Measurements from ENCODE around the gene CZIB.

DNA sequence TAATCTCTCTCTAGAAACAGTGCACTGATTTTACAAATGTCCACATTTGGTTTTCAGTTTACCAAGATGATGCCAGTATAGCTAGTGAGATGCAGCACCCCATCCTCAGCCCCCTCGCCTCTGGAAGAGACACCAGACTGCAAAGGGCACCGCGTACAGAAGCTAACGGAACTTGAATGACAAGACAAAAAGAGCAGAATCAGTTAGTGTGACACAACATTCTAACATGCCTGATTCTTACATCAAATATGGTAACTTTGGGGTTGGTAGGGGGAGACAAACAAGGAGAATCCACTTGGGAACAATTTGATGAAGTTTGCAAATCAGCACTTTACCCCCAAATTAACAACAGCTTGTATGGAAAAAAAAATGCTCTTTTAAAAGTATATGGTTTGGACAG is 21.9 kb upstream of the CZIB start:
- TF ChIP-seq, protein P1, sequence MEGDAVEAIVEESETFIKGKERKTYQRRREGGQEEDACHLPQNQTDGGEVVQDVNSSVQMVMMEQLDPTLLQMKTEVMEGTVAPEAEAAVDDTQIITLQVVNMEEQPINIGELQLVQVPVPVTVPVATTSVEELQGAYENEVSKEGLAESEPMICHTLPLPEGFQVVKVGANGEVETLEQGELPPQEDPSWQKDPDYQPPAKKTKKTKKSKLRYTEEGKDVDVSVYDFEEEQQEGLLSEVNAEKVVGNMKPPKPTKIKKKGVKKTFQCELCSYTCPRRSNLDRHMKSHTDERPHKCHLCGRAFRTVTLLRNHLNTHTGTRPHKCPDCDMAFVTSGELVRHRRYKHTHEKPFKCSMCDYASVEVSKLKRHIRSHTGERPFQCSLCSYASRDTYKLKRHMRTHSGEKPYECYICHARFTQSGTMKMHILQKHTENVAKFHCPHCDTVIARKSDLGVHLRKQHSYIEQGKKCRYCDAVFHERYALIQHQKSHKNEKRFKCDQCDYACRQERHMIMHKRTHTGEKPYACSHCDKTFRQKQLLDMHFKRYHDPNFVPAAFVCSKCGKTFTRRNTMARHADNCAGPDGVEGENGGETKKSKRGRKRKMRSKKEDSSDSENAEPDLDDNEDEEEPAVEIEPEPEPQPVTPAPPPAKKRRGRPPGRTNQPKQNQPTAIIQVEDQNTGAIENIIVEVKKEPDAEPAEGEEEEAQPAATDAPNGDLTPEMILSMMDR (IDR thresholded peaks at IDR 0.05), result no peak
- no peak for TF ChIP-seq POLR2A (IDR thresholded peaks at IDR 0.05)
